DND-41 (cell line): ENCODE data around the gene KANSL1.

Experiments used
- ATAC-seq: fragments of 200-7000 bp; cut with Tn5 transposase; 3 replicates; pipeline ENCODE4 v1.9.1; 2021; ENCODE audit warnings: low read depth; ENCODE audit not compliant: insufficient read depth
- DNase-seq: peaks from one replicate; pipeline ENCODE4 v3.0.0-alpha.2; 2020
- H2AFZ ChIP-seq: 2 replicates; pipeline ENCODE4 v1.6.0; 2012; ENCODE audit warnings: low read depth, low read length
- H3K27ac ChIP-seq: 2 replicates; pipeline ENCODE4 v1.5.1; 2012; ENCODE audit warnings: low read length, inconsistent platforms
- H3K27me3 ChIP-seq: fragments of 200-600 bp; sonication (generic); 2 replicates; pipeline ENCODE4 v1.6.0; 2012; ENCODE audit warnings: low read length, mild to moderate bottlenecking, inconsistent platforms; ENCODE audit not compliant: insufficient read depth, poor library complexity
- H3K36me3 ChIP-seq: 2 replicates; pipeline ENCODE4 v1.5.1; 2012; ENCODE audit warnings: low read length, inconsistent platforms; ENCODE audit not compliant: insufficient read depth
- H3K4me1 ChIP-seq: 2 replicates; pipeline ENCODE4 v1.5.1; 2012; ENCODE audit warnings: mild to moderate bottlenecking, low read length; ENCODE audit not compliant: insufficient read depth
- H3K4me2 ChIP-seq: 2 replicates; pipeline ENCODE4 v1.6.0; 2012; ENCODE audit warnings: mild to moderate bottlenecking, moderate library complexity, low read length, inconsistent platforms; ENCODE audit not compliant: insufficient read depth
- H3K4me3 ChIP-seq, 2 experiments: fragments of 200-600 bp in 1 of 2; shearing (Covaris generic) in 1 of 2; 2 replicates each; pipeline ENCODE4 v1.5.1; 2012 to 2016; ENCODE audit warnings: inconsistent platforms in 2 of 2, low read length in 2 of 2, mild to moderate bottlenecking in 2 of 2, low read depth in 1 of 2, moderate library complexity in 1 of 2
- H3K79me2 ChIP-seq: 2 replicates; pipeline ENCODE4 v1.6.0; 2012; ENCODE audit warnings: low read length, inconsistent platforms; ENCODE audit not compliant: insufficient read depth
- H3K9ac ChIP-seq: 2 replicates; pipeline ENCODE4 v1.6.0; 2012; ENCODE audit warnings: low read depth, mild to moderate bottlenecking, inconsistent platforms, low read length, moderate library complexity
- H3K9me3 ChIP-seq: 2 replicates; pipeline ENCODE4 v1.5.1; 2012; ENCODE audit warnings: low read length, moderate library complexity, mild to moderate bottlenecking, inconsistent platforms; ENCODE audit not compliant: insufficient read depth, severe bottlenecking
- H4K20me1 ChIP-seq: 2 replicates; pipeline ENCODE4 v1.6.0; 2012; ENCODE audit warnings: low read length; ENCODE audit not compliant: insufficient read depth
- CTCF ChIP-seq: IDR thresholded peaks from 2 replicates; pipeline ENCODE4 v1.5.1; 2012; ENCODE audit warnings: borderline replicate concordance, low read length, moderate library complexity, mild to moderate bottlenecking; ENCODE audit not compliant: poor library complexity, severe bottlenecking; ENCODE audit errors: extremely low read depth
- EZH2 ChIP-seq: IDR thresholded peaks from 3 replicates; pipeline ENCODE4 v1.6.1; 2012; ENCODE audit warnings: borderline replicate concordance, low read depth, mild to moderate bottlenecking, moderate library complexity, low read length, inconsistent platforms; ENCODE audit not compliant: severe bottlenecking

KANSL1 gene

GRCh38 chr17:46036491-46036890 lies 156.7 kb downstream of the KANSL1 start:
- TF ChIP-seq EZH2 (no peak), CTCF (no peak)
- peaks cover 99% of the 10 kb centered on the region for H3K36me3 ChIP-seq
- no peak overlapping the region for H2AFZ ChIP-seq
- H3K4me1 ChIP-seq, result no peaks in the 10 kb centered on the region
- H3K27ac ChIP-seq, result no peak overlapping the region
- ATAC-seq (no peak), DNase-seq (no peak)
- H3K27me3 ChIP-seq, result no peaks in the 10 kb centered on the region
- H3K79me2 ChIP-seq, result no peaks in the 10 kb centered on the region; the same call in 1 of the 2 replicates
- no peak overlapping the region for H3K4me2 ChIP-seq
- peaks cover 21% of the 10 kb centered on the region for H4K20me1 ChIP-seq
- H3K9me3 ChIP-seq, result no peaks in the 10 kb centered on the region
- H3K9ac ChIP-seq, result no peak overlapping the region
- H3K4me3 ChIP-seq, result no peak overlapping the region

- Histone ChIP-seq H3K9me3 (no peaks in the 10 kb centered on the region), H2AFZ (no peak overlapping the region), H3K27me3 (no peaks in the 10 kb centered on the region), H3K27ac (no peak overlapping the region), H4K20me1 (peaks cover 29% of the 10 kb centered on the region), H3K79me2 (no peaks in the 10 kb centered on the region; the same call in 1 of the 2 replicates), H3K9ac (no peak overlapping the region), H3K4me2 (no peak overlapping the region), H3K4me3 (no peak overlapping the region), H3K4me1 (no peaks in the 10 kb centered on the region), H3K36me3 (peaks cover 99% of the 10 kb centered on the region)
- DNase-seq, result no peak
- TF ChIP-seq CTCF (no peak), EZH2 (no peak)
- ATAC-seq, result no peak
These were observed 158.0 kb downstream of the KANSL1 start for GRCh38 chr17:46035112-46035818.

GRCh38 chr17:46033392-46033791 lies 159.8 kb downstream of the KANSL1 start:
- no peak overlapping the region for H3K27ac ChIP-seq
- DNase-seq, result no peak
- peaks cover 18% of the 10 kb centered on the region for H4K20me1 ChIP-seq
- H3K36me3 ChIP-seq, result peaks cover 97% of the 10 kb centered on the region
- H2AFZ ChIP-seq, result no peak overlapping the region
- H3K9ac ChIP-seq, result no peak overlapping the region
- no peak for ATAC-seq
- TF ChIP-seq EZH2, result no peak
- no peak for TF ChIP-seq CTCF
- no peaks in the 10 kb centered on the region for H3K4me1 ChIP-seq
- no peaks in the 10 kb centered on the region for H3K9me3 ChIP-seq
- H3K27me3 ChIP-seq, result no peaks in the 10 kb centered on the region
- H3K4me3 ChIP-seq, result no peak overlapping the region
- H3K4me2 ChIP-seq, result no peak overlapping the region
- H3K79me2 ChIP-seq, result no peaks in the 10 kb centered on the region

- H3K9ac ChIP-seq, result no peak overlapping the region
- H3K9me3 ChIP-seq, result no peaks in the 10 kb centered on the region
- TF ChIP-seq EZH2 (no peak), CTCF (no peak)
- H3K4me1 ChIP-seq, result no peaks in the 10 kb centered on the region
- H3K36me3 ChIP-seq, result peaks cover 97% of the 10 kb centered on the region
- ATAC-seq (no peak), DNase-seq (no peak)
- H3K27me3 ChIP-seq, result no peaks in the 10 kb centered on the region
- H3K4me3 ChIP-seq, result no peak overlapping the region
- H3K27ac ChIP-seq, result no peak overlapping the region
- H4K20me1 ChIP-seq, result peaks cover 16% of the 10 kb centered on the region; the same call in 1 of the 2 replicates
- no peaks in the 10 kb centered on the region for H3K79me2 ChIP-seq
- H2AFZ ChIP-seq, result no peak overlapping the region
- H3K4me2 ChIP-seq, result no peak overlapping the region
These were observed 160.3 kb downstream of the KANSL1 start for GRCh38 chr17:46032909-46033308.
